SJSA1 (cell line): ENCODE data around the gene YIPF3. TPM values are rescaled to one million over a fixed set of nuclear protein-coding genes. Genes with fewer than 3 reads are reported as not detected.
"Not testable (repeated sequence)": the region's sequence is repeated elsewhere in the genome, so short reads cannot be mapped to it uniquely, and the experiment has no call there.

ENCODE experiments used
- DNase-seq, 2 experiments: peaks; one replicate each; pipeline ENCODE4 v3.0.0-alpha.2; 2015 to 2020; ENCODE audit warnings: low spot score in 2 of 2, low read depth in 1 of 2
- H3K27ac ChIP-seq: fragments of 250-450 bp; sonication (Bioruptor Pico); 2 replicates; pipeline ENCODE4 v1.5.1; 2020; ENCODE audit warnings: mild to moderate bottlenecking, moderate library complexity
- H3K27me3 ChIP-seq: fragments of 250-450 bp; sonication (Bioruptor Pico); replicated peaks from 2 replicates; pipeline ENCODE4 v1.5.1; 2020; ENCODE audit warnings: mild to moderate bottlenecking, moderate library complexity
- H3K36me3 ChIP-seq: fragments of 250-450 bp; sonication (Bioruptor Pico); 2 replicates; pipeline ENCODE4 v1.5.1; 2020; ENCODE audit warnings: mild to moderate bottlenecking
- H3K4me1 ChIP-seq: fragments of 250-450 bp; sonication (Bioruptor Pico); replicated peaks from 2 replicates; pipeline ENCODE4 v1.6.1; 2021; ENCODE audit warnings: mild to moderate bottlenecking
- H3K4me3 ChIP-seq: fragments of 250-450 bp; sonication (Bioruptor Pico); 2 replicates; pipeline ENCODE4 v1.5.1; 2020; ENCODE audit warnings: mild to moderate bottlenecking
- H3K9me3 ChIP-seq: fragments of 250-450 bp; sonication (Bioruptor Pico); replicated peaks from 2 replicates; pipeline ENCODE4 v1.5.1; 2020; ENCODE audit warnings: mild to moderate bottlenecking
- total RNA-seq: library from RNA; depleted of rRNA; stranded (reverse); fragments of >200 nt; shearing (Covaris generic); gene quantifications from 2 replicates; pipeline ENCODE4 v1.2.3, GENCODE V29; 2014; rRNA removed

The YIPF3 gene
- total RNA-seq = 59.2 and 116 TPM in 2 replicates

DNA sequence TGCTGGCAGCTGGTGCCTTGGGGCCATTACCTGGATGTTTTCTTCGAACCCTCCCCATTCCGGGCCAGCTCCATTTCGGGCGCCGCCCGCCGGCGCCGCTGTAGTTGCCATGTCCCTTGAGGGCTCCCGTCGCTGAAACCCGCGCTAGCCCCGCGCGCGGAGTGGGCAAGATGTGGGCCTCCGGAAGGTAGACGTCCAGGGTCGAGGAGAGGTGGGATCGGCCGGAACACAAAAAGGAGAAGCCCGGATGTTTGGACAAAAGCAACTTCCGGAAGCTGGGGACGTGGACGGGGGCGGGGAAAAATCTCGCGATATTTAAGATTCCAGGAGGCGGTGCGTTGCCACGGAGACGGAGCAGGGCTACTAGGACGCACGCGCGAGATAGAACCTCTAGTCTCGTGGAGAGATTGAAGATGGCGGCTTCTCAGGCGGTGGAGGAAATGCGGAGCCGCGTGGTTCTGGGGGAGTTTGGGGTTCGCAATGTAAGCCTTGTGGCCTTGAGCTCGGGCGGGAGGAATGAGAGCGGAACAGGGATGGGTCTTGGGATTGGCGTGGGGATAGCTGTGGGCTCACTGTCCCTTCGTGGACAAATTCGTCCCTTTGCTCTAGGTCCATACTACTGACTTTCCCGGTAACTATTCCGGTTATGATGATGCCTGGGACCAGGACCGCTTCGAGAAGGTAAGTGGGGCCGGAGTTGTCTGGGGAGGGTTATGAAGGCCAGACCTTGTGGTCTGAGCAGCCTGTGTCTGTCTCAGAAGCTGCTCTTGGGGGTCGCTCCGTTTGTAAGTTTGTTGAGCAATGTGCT, at the start of gene YIPF3, which contains the start of gene POLR1C:
Gene YIPF3, minus strand, starts transcription at position 230 of the 808 bp plus-strand sequence. Its CDS starts 119 bp downstream, at position 111.
Gene POLR1C, plus strand, starts transcription at position 393 of the 808 bp plus-strand sequence. Its CDS starts 21 bp downstream, at position 414.
- Histone ChIP-seq H3K4me3 (peak within 1 kb of the TSS; percentile 68), H3K27me3 (no peaks in the 10 kb centered on the region), H3K27ac (peak within 1 kb of the TSS; percentile 30), H3K4me1 (peaks cover 17% of the 10 kb centered on the region), H3K9me3 (no peaks in the 10 kb centered on the region), H3K36me3 (peaks cover 68% of the 10 kb centered on the region)
- peak; percentile 95 to 98 for DNase-seq

DNA sequence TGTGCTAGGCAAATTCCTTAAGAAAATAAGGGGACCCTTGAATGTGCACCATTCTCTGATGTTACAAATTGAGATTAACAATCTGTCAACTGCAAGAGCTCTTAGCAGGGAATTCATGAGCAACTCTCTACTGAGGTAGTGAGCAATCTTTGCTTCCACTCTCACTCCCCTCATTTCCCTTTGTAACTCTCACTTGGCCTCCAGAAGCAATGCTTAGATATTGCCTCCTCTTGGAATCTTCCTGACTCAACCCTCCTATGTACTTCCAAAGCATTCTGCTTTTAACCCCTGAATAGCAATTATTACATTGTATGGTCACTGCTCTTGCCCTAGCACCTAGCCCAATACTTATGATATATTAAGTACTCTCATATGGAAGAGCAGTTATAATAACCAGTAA, 42.6 kb upstream of the YIPF3 start:
- DNase-seq = no peak
- Histone ChIP-seq H3K27me3 (no peaks in the 10 kb centered on the region), H3K4me3 (no peak overlapping the region), H3K9me3 (no peaks in the 10 kb centered on the region), H3K4me1 (no peaks in the 10 kb centered on the region), H3K27ac (no peak overlapping the region), H3K36me3 (peaks cover 97% of the 10 kb centered on the region)

DNA sequence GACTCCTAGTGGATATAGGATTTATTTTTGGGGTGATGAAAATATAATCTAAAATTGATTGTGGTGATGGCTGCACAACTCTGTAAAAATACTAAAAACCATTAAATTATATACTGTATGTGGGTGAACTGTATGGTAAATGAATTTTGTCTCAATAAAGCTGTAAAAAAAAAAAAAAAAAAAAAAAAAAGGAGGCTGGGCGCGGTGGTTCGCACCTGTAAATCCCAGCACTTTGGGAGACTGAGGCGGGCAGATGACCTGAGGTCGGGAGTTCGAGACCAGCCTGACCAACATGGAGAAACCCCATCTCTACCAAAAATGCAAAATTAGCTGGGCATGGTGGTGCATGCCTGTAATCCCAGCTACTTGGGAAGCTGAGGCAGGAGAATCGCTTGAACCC, 40.9 kb upstream of the YIPF3 start:
- not testable (repeated sequence) for DNase-seq, H3K4me3 ChIP-seq, H3K9me3 ChIP-seq, H3K4me1 ChIP-seq, H3K27ac ChIP-seq, H3K27me3 ChIP-seq
- peaks cover 93% of the 10 kb centered on the region for H3K36me3 ChIP-seq

DNA sequence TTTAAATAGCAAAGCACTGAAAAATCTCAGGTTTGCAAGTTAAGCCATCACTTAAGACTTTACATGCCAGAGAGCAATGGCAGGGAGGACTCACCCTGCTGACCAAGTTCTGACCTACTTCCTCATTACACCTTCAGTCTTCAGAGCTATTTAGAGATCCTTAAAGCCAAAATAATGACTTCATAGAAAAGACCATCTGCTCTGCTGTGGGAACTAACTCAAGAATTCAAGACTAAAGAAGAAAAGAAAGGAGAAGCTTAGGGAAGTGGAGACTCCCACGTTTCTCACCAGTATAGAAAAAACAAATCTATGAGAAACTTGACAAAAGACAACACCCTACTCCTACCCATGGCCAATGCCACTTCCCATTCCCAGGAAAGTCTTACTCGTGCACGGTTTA, 30.5 kb upstream of the YIPF3 start:
- no peaks in the 10 kb centered on the region for H3K27me3 ChIP-seq
- H3K4me3 ChIP-seq = no peak overlapping the region
- DNase-seq = no peak
- H3K27ac ChIP-seq = no peak overlapping the region
- no peaks in the 10 kb centered on the region for H3K4me1 ChIP-seq
- H3K36me3 ChIP-seq = peaks cover 87% of the 10 kb centered on the region
- H3K9me3 ChIP-seq = no peaks in the 10 kb centered on the region

DNA sequence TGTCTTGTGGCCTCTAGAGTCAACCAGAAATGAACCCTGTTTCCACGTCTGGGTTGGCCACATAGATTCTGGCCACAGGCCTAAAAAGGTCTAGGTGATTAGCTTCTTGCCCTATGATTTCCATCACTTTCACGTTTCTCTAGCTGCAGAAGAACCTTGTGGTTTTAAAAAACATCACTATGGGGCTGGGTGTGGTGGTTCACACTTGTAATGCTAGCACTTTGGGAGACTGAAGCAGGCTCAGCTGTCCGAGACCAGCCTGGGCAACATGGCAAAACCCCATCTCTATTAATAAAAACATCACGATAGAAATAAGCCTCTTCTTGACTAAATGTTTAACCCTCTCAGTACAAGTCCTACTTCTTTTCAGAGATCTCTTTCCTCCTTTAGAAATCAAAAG, 27.7 kb upstream of the YIPF3 start:
- no peak for DNase-seq
- Histone ChIP-seq H3K4me3 (no peak overlapping the region), H3K4me1 (no peaks in the 10 kb centered on the region), H3K36me3 (peaks cover 86% of the 10 kb centered on the region), H3K27ac (no peak overlapping the region), H3K27me3 (no peaks in the 10 kb centered on the region), H3K9me3 (no peaks in the 10 kb centered on the region)

DNA sequence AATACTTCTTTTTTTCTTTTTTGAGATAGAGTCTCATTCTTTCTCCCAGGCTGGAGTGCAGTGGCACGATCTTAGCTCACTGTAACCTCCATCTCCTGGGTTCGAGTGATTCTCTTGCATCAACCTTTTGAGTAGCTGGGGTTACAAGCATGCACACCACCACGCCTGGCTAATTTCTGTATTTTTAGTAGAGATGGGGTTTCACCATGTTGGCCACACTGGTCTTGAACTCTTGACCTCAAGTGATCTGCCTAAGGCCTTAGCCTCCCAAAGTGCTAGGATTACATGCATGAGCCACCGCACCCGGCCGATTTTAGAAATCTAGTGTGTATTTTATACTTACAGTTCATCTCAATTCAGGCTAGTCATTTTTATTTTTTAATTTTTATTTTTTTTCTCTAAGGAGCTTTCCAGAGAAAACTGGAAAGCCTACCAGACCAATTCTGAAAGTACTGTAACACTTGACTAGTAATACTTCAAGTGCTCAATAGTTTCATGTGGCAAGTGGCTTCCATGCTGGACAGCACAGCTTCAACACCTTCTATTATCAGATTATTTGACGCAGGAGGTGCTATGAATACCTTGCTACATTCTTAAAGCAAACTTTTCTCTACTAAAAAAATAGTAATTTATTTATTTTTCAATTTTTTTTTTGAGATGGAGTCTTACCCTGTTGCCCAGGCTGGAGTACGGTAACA, 25.2 kb upstream of the YIPF3 start:
- no peak overlapping the region for H3K27ac ChIP-seq
- no peaks in the 10 kb centered on the region for H3K4me1 ChIP-seq
- H3K9me3 ChIP-seq = no peaks in the 10 kb centered on the region
- no peak for DNase-seq
- H3K27me3 ChIP-seq = no peaks in the 10 kb centered on the region
- no peak overlapping the region for H3K4me3 ChIP-seq
- peaks cover 82% of the 10 kb centered on the region for H3K36me3 ChIP-seq

DNA sequence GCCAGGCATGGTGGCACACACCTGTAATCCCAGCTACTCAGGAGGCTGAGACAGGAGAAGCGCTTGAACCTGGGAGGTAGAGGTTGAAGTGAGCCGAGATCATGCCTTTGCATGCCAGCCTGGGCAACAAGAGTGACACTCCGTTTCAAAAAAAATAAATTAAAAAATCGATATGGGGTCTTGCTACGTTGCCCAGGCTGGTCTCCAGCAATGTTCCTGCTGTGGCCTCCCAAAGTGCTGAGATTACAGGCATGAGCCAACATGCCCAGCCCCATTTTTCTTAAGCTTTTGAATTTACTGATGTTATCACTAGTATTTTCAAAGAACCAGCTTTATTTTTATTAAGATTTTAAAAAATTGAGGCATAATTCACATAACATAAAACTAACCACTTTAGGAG, 23.8 kb upstream of the YIPF3 start:
- DNase-seq = no peak
- no peaks in the 10 kb centered on the region for H3K27me3 ChIP-seq
- no peak overlapping the region for H3K4me3 ChIP-seq
- H3K9me3 ChIP-seq = no peaks in the 10 kb centered on the region
- H3K4me1 ChIP-seq = no peaks in the 10 kb centered on the region
- peaks cover 72% of the 10 kb centered on the region for H3K36me3 ChIP-seq
- H3K27ac ChIP-seq = no peak overlapping the region

DNA sequence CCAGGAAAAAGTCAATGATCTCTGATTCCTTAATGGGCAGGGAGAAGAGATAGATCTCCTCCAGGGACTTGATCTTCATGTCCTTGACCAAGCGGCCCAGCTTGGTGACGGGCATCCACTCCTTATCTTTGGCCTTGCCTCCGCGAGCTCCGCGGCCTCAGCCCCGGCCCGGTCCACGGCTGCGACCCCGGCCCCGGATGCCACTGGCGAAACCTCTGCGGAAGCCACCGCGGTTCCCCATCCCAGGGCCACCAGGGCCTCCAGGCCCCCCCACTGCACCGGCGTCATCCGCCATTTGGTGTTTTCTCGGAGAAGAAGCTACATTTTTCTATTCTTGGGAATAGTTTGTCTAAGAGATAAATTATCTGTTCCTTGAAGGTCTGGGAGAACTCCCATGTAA, 22.7 kb upstream of the YIPF3 start:
- not testable (repeated sequence) for H3K4me3 ChIP-seq, H3K9me3 ChIP-seq, H3K27me3 ChIP-seq, H3K4me1 ChIP-seq, DNase-seq, H3K27ac ChIP-seq
- peaks cover 69% of the 10 kb centered on the region for H3K36me3 ChIP-seq

DNA sequence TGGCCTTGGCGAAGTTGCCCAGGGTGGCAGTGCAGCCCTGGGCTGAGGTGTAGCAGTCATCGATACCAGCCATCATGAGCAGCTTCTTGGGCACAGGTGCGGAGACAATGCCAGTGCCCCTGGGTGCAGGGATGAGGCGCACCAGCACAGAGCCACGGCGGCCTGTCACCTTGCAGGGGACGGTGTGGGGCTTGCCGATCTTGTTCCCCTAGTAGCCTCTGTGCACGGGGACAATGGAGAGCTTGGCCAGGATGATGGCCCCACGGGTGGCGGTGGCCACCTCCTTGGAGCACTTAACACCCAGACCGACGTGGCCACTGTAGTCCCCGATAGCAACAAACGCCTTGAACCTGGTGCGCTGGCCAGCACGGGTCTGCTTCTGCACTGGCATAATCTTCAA, 22.3 kb upstream of the YIPF3 start:
- not testable (repeated sequence) for DNase-seq, H3K27me3 ChIP-seq, H3K27ac ChIP-seq, H3K9me3 ChIP-seq, H3K4me1 ChIP-seq, H3K4me3 ChIP-seq
- peaks cover 72% of the 10 kb centered on the region for H3K36me3 ChIP-seq

DNA sequence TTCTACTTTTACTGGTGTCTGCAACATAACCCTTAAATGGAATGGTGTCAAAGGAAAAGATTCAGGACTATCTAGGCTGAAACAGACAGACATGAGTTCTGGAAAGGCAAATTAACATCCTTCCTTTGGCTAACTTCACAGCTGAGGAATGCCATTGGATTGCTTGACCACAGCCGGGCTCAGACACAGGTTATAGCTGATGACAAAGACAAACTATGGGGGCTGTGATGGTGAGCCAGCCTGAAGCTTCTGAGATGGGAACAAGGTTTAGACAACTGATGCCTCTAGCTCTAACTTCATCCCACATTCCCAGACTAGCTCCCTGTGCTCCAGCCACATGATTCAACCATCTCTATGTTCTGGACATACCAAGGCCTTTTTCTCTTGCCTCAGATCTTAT, 15.5 kb upstream of the YIPF3 start:
- DNase-seq = no peak
- H3K4me1 ChIP-seq = no peaks in the 10 kb centered on the region
- peaks cover 77% of the 10 kb centered on the region for H3K36me3 ChIP-seq
- H3K27ac ChIP-seq = no peak overlapping the region
- no peaks in the 10 kb centered on the region for H3K27me3 ChIP-seq
- H3K9me3 ChIP-seq = no peaks in the 10 kb centered on the region
- no peak overlapping the region for H3K4me3 ChIP-seq

DNA sequence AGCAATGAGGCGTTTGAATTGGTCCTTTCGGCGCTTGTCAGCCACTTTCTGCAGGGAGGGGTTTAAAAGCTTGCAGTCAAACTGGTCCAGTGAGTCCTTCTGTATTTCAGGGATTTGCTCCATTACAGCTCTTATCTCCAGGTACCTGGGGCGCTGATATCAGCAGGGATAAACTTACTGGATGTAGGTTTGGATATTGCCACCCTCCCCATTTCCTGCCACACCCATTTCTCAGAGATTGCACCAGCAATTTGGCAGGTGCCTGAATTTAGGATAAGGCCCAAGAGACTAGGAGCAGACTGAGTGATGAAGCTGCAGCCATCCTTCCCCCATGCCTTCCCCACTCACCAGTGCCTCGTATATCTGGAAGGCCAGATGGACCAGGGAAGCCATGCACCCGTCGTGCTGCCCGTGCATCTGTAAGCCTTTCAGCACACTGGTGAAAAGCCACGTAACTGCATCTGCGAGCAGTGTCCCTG, 7.8 kb upstream of the YIPF3 start:
- peaks cover 94% of the 10 kb centered on the region for H3K36me3 ChIP-seq
- DNase-seq = no peak
- H3K9me3 ChIP-seq = no peaks in the 10 kb centered on the region
- H3K4me3 ChIP-seq = no peak overlapping the region
- no peaks in the 10 kb centered on the region for H3K27me3 ChIP-seq
- H3K27ac ChIP-seq = no peak overlapping the region
- H3K4me1 ChIP-seq = no peaks in the 10 kb centered on the region

DNA sequence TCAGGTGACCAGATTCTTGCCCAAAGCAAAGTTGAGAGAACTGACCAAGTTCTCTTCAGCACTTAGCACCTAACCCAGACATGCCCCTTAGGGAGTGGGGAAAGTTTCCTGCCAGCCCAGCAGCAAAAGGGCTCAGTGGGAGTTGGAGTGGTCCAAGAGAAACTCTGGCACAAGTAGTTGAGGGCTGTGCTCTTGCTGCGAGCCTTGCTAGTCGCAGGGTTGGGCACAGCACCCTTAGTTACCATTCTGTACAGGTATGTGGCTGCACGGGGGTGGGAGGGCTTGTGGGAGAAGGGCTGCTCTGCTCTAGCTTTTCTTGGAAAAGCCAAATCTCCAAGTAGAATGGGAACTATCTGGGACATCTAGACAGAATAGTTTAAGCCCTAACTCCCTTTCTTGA, 6.6 kb upstream of the YIPF3 start:
- Histone ChIP-seq H3K27ac (no peak overlapping the region), H3K27me3 (no peaks in the 10 kb centered on the region), H3K36me3 (peaks cover 92% of the 10 kb centered on the region), H3K9me3 (no peaks in the 10 kb centered on the region), H3K4me3 (no peak overlapping the region), H3K4me1 (peaks cover 4% of the 10 kb centered on the region)
- DNase-seq = no peak

DNA sequence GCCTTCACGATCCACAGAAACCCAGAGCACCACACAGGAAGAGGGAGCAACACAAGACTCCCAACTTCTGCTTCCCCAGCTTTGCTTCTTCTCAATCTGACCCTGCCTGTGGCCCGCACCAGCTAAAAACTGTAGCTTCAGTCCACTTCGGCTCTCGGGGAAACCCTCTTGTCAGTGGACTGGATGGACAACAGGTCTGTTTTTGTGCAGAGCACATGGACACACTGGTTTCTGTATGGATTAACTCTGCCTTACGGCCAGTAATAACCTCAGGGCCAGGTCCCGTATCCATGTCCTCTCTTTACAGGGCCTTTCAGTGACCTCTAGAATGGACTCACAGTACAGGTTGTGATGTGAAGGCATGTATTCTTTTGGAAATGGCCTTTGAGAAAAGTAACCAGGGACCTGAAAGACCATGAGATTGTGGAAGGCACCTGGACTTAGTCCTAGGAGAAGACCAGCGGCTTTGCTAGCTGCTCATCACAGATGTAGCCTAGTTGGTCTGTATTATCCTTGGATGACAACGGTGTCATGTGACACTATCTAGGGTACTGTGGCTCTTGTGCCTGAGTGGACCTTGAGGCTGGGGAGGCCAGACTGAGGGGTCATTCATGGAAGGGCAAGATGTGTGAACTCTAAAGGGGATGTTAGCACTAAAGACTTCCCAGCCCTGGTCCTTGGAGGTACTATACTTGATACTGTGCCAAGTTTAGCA, 6.0 kb upstream of the YIPF3 start:
- H3K9me3 ChIP-seq = no peaks in the 10 kb centered on the region
- no peak overlapping the region for H3K27ac ChIP-seq
- H3K4me3 ChIP-seq = no peak overlapping the region
- H3K27me3 ChIP-seq = no peaks in the 10 kb centered on the region
- peaks cover 86% of the 10 kb centered on the region for H3K36me3 ChIP-seq
- H3K4me1 ChIP-seq = peaks cover 10% of the 10 kb centered on the region
- DNase-seq = no peak

DNA sequence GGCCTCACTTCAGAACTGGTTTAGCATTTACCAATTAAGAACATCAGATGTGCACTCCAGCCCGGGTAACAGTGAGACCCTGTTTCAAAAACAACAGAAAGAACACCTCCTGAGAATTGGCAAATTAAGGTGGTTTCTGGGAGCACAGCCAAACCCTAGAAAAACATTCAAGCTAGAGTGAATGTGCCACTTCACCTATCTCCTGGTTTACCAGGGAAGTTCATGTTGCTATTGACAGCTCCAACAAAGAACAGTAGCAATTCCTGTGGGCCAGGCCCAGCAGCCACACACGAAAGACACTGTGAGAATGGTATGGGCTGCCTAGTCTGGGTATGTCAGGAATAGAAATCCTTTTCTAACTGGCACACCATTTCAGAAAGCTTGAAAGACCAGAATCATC, 5.1 kb upstream of the YIPF3 start:
- Histone ChIP-seq H3K4me3 (no peak overlapping the region), H3K36me3 (peaks cover 77% of the 10 kb centered on the region), H3K9me3 (no peaks in the 10 kb centered on the region), H3K27me3 (no peaks in the 10 kb centered on the region), H3K27ac (no peak overlapping the region), H3K4me1 (peaks cover 11% of the 10 kb centered on the region)
- DNase-seq = no peak
